RWPE1 (cell line): ENCODE data around the gene RAD51.

ENCODE experiments used
- CTCF ChIA-PET: fragments of 350-600 bp; sonication (Branson Sonifier 250); formaldehyde crosslinking; extraction: SDS; loops from one replicate; lab custom pipeline; 2021; lab: Yijun Ruan, JAX
- POLR2A ChIA-PET: fragments of 400-600 bp; formaldehyde crosslinking; extraction: SDS; loops from one replicate; lab custom pipeline; 2020; ENCODE audit warnings: antibody characterized with exemption; ENCODE audit not compliant: low non-redundant PET; lab: Yijun Ruan, JAX
- DNase-seq: peaks from one replicate; pipeline ENCODE4 v3.0.0; 2012; ENCODE audit warnings: low spot score
- H3K27ac ChIP-seq: fragments of 450-650 bp; 2 replicates; pipeline ENCODE4 v1.5.1; 2017
- TF ChIP-seq, protein P1 (sequence below): fragments of 450-650 bp; conservative IDR thresholded peaks from 2 replicates; pipeline ENCODE4 v1.5.1; 2017; ENCODE audit warnings: low read depth, mild to moderate bottlenecking

The RAD51 gene

DNA sequence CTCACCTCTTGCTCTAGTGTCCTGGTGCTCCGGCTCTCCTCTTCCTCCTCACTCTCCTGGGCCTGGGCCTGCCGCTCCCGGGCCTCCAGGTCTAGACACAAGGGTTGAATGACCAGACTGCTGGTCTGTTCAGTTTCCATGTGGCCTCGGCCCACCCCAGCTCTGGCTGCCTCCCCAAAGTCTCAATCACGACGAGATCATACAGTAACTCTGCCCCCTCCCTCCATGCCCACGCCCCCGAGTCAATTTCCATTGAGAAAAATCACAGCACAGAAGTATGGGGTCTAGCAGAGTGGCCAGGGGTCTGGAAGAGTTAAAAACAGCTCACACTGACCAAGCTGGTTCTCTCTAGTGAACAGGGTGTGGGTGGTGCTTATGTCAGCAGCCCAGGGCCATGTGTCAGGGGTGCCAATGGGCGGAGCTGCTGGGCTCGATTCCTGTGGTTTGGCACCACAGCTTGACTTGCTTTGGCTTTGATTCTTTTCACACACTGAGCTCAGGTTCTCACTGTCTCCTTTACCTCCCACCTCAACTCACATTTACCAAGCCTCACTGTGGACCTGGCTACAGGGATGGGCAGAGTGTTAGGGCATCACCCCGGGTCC lies 81.7 kb downstream of the RAD51 start:
- CTCF ChIA-PET = interaction anchor here (0.8 to 1.3 kb wide), 3 partner anchors 11 to 117 kb away, joined by 4 to 9 read pairs (median 8); partner anchors contain the start of gene VPS18
- peak; percentile 88 for DNase-seq
- TF ChIP-seq, protein P1, sequence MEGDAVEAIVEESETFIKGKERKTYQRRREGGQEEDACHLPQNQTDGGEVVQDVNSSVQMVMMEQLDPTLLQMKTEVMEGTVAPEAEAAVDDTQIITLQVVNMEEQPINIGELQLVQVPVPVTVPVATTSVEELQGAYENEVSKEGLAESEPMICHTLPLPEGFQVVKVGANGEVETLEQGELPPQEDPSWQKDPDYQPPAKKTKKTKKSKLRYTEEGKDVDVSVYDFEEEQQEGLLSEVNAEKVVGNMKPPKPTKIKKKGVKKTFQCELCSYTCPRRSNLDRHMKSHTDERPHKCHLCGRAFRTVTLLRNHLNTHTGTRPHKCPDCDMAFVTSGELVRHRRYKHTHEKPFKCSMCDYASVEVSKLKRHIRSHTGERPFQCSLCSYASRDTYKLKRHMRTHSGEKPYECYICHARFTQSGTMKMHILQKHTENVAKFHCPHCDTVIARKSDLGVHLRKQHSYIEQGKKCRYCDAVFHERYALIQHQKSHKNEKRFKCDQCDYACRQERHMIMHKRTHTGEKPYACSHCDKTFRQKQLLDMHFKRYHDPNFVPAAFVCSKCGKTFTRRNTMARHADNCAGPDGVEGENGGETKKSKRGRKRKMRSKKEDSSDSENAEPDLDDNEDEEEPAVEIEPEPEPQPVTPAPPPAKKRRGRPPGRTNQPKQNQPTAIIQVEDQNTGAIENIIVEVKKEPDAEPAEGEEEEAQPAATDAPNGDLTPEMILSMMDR = no peak
- POLR2A ChIA-PET = interaction anchor here (0.6 kb wide), 1 partner anchor 13 kb away, joined by 3 read pairs; no protein-coding TSS in a partner anchor
- H3K27ac ChIP-seq = peak overlapping the region; percentile 77
